ENCODE data around the gene RUFY4. TPM values are rescaled to one million over a fixed set of nuclear protein-coding genes. Genes with fewer than 3 reads are reported as not detected.

RUFY4 gene
- total RNA-seq, 2 experiments from 2014 or later: not detected

GRCh38 chr2:218031261-218031660 lies 37.8 kb upstream of the RUFY4 start:
- Histone ChIP-seq H3K4me2 (ENCODE audit: low read length) (no peak overlapping the region), H3K79me2 (ENCODE audit: insufficient read depth, low read depth, low read length) (no peaks in the 10 kb centered on the region), H3K9me2 (ENCODE audit: insufficient read depth, low read length) (no peaks in the 10 kb centered on the region), H3K9me3 (ENCODE audit: low read length) (no peaks in the 10 kb centered on the region), H3K36me3 (ENCODE audit: insufficient read depth, low read length) (no peaks in the 10 kb centered on the region), H3K4me3 (ENCODE audit: low read depth, low read length, poor library complexity, severe bottlenecking) (no peak overlapping the region), H2AFZ (ENCODE audit: low read length) (no peak overlapping the region), H3K27ac (ENCODE audit: low read depth, low read length, poor library complexity, severe bottlenecking) (no peak overlapping the region), H3K4me1 (ENCODE audit: insufficient read depth, low read length, poor library complexity, severe bottlenecking) (no peaks in the 10 kb centered on the region), H4K20me1 (ENCODE audit: insufficient read depth, low read length) (no peaks in the 10 kb centered on the region)
- no peak for DNase-seq (ENCODE audit: low spot score)
- ChIA-PET POLR2A (no interaction called here), CTCF (ENCODE audit: unreplicated experiment) (no interaction called here)
- no peak for TF ChIP-seq CTCF (conservative IDR thresholded peaks at IDR 0.05; ENCODE audit: low read length)
- TF ChIP-seq EZH2phosphoT487 (IDR thresholded peaks at IDR 0.05; ENCODE audit: borderline replicate concordance, low read depth, low read length): no peak
- intact Hi-C loops (cut with micrococcal nuclease; ENCODE audit: unreplicated experiment): no loop called here
- BruUV-seq (replicated peaks): no TSS peak

GRCh38 chr2:218031771-218032257 lies 37.2 kb upstream of the RUFY4 start:
- no TSS peak for BruUV-seq (replicated peaks)
- no peak overlapping the region for H3K4me2 ChIP-seq (ENCODE audit: low read length)
- no peak overlapping the region for H2AFZ ChIP-seq (ENCODE audit: low read length)
- H3K9me2 ChIP-seq (ENCODE audit: insufficient read depth, low read length): no peaks in the 10 kb centered on the region
- no peak overlapping the region for H3K4me3 ChIP-seq (ENCODE audit: low read depth, low read length, poor library complexity, severe bottlenecking)
- H3K9me3 ChIP-seq (ENCODE audit: low read length): no peaks in the 10 kb centered on the region
- H4K20me1 ChIP-seq (ENCODE audit: insufficient read depth, low read length): no peaks in the 10 kb centered on the region
- POLR2A ChIA-PET: no interaction called here
- no peak overlapping the region for H3K27ac ChIP-seq (ENCODE audit: low read depth, low read length, poor library complexity, severe bottlenecking)
- DNase-seq (ENCODE audit: low spot score): no peak
- intact Hi-C loops (cut with micrococcal nuclease; ENCODE audit: unreplicated experiment): no loop called here
- H3K4me1 ChIP-seq (ENCODE audit: insufficient read depth, low read length, poor library complexity, severe bottlenecking): no peaks in the 10 kb centered on the region
- no peaks in the 10 kb centered on the region for H3K79me2 ChIP-seq (ENCODE audit: insufficient read depth, low read depth, low read length)
- TF ChIP-seq CTCF (conservative IDR thresholded peaks at IDR 0.05; ENCODE audit: low read length): no peak
- no peak for TF ChIP-seq EZH2phosphoT487 (IDR thresholded peaks at IDR 0.05; ENCODE audit: borderline replicate concordance, low read depth, low read length)
- CTCF ChIA-PET (ENCODE audit: unreplicated experiment): no interaction called here
- H3K36me3 ChIP-seq (ENCODE audit: insufficient read depth, low read length): no peaks in the 10 kb centered on the region

GRCh38 chr2:218032336-218033171 lies 36.5 kb upstream of the RUFY4 start:
- no peak for DNase-seq (ENCODE audit: low spot score)
- intact Hi-C loops (cut with micrococcal nuclease; ENCODE audit: unreplicated experiment): no loop called here
- Histone ChIP-seq H2AFZ (ENCODE audit: low read length) (no peak overlapping the region), H3K4me1 (ENCODE audit: insufficient read depth, low read length, poor library complexity, severe bottlenecking) (no peaks in the 10 kb centered on the region), H4K20me1 (ENCODE audit: insufficient read depth, low read length) (no peaks in the 10 kb centered on the region), H3K79me2 (ENCODE audit: insufficient read depth, low read depth, low read length) (no peaks in the 10 kb centered on the region), H3K9me3 (ENCODE audit: low read length) (no peaks in the 10 kb centered on the region), H3K9me2 (ENCODE audit: insufficient read depth, low read length) (no peaks in the 10 kb centered on the region), H3K27ac (ENCODE audit: low read depth, low read length, poor library complexity, severe bottlenecking) (no peak overlapping the region), H3K4me3 (ENCODE audit: low read depth, low read length, poor library complexity, severe bottlenecking) (no peak overlapping the region), H3K36me3 (ENCODE audit: insufficient read depth, low read length) (no peaks in the 10 kb centered on the region), H3K4me2 (ENCODE audit: low read length) (no peak overlapping the region)
- ChIA-PET POLR2A (no interaction called here), CTCF (ENCODE audit: unreplicated experiment) (no interaction called here)
- BruUV-seq (replicated peaks): no TSS peak
- no peak for TF ChIP-seq CTCF (conservative IDR thresholded peaks at IDR 0.05; ENCODE audit: low read length)
- no peak for TF ChIP-seq EZH2phosphoT487 (IDR thresholded peaks at IDR 0.05; ENCODE audit: borderline replicate concordance, low read depth, low read length)

Measured in OCI-LY7 (cell line).